Activated CD4-positive, alpha-beta T cell treated with anti-CD3 and anti-CD28 coated beads for 24 hours (primary cell): ENCODE measurements around the gene CIB4.

Experiments used
- DNase-seq, 2 donors: peaks; one replicate each; pipeline ENCODE4 v3.0.0-alpha.2; 2020; ENCODE audit warnings: low read depth in 2 of 2

Gene CIB4

DNA sequence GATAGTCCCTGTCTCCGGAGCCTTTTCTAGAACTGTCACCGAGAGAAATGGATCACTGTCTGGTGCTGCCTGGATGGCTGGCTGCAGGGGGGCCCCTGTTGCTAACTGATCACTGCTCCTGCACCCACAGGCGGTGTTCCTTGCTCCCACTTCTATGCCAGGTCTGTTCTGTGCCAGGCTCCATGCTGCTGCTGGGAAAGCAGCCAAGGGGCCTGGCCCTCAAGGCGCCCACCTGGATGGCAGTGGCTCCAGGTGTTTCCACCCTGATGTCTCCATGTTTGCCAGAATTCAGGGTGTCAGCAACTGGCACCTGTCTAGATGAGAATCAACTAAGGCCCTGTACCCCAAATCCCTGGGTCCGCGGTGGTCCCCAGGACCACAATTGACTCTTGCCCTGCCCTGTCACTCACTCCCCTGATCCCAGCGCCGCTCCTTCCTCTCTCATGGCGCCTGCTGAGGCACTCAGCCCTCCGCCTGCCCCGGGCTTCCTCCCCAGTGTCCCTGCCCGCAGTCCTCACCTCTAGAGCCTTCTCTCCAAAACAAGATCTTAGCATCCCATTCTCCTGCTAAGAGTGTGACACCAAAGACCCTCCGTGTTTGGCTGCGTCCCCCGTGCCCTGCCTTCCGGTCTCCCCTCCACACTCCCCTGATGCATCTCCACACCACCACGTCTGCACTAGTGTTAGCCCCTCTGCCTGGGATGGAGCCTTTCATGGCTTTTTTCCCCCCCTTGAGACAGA is 90.7 kb downstream of the CIB4 start:
- DNase-seq, result no peak

- DNase-seq, result no peak
Measured at GRCh38 chr2:26542676-26543505, 98.3 kb downstream of the CIB4 start.

GRCh38 chr2:26542194-26542455 is 99.0 kb downstream of the CIB4 start:
- no peak for DNase-seq

DNA sequence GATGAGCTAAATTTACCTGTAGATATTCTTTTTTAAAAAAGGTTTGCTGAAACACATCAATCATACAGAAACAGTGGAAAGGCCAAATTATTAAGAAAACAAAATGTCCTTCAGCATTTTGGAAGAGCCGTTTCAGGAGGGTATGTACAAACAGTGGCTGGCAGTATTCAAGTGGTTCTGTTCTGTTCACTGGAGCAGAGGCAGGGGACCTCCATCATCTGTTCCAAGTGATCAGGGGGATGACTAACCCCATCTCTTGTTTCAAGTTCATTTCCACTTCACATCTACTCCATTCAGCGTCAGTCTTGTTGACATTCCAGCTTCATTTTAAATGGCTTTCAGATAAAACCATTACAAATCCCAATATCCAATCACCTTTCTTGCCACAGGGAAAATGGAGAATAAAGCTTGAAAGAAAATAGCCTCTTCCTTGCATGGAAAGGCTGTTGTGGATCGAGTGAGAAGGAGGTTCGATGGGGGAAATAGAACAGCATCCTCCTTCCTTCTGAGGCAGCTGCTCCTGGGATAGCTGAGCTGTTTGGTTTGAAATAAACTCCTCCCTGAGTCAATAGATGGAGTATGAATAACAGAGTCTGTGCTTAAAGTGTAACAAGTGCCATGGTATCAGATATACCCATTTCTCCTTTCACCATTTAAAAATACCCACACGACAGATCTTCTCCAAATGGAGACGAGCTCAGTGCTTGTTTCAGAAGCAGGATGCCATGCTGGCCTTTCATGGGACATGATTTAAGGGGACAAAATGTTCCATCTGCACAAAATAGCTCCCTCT is 99.6 kb downstream of the CIB4 start:
- no peak for DNase-seq

DNA sequence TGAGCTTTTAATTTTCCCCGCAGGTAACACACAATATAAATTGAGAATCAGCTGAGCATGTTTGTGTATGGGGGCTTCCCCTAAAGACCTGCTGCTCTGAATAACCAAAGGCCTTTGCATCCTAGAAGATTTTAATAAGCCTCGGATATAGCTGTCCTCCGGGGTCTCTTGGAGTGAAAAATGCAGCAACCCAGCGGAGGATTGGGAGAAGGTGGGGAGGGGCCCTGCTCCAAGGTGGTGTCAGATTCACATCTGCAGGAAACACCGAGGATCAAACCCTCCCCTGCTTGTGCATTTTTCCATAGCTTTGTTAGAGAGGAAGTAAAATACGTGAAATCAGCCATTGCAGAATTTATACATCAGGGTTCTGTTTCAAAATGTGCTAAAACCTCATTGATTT is 100.2 kb downstream of the CIB4 start:
- DNase-seq, result no peak

- DNase-seq, result no peak
Measured at GRCh38 chr2:26540306-26540705, 100.9 kb downstream of the CIB4 start.

- DNase-seq, result no peak
Measured at GRCh38 chr2:26537826-26538475, 103.2 kb downstream of the CIB4 start.

- no peak for DNase-seq
Measured at GRCh38 chr2:26537069-26537825, 103.9 kb downstream of the CIB4 start.

GRCh38 chr2:26536371-26537068 is 104.6 kb downstream of the CIB4 start:
- DNase-seq, result no peak

DNA sequence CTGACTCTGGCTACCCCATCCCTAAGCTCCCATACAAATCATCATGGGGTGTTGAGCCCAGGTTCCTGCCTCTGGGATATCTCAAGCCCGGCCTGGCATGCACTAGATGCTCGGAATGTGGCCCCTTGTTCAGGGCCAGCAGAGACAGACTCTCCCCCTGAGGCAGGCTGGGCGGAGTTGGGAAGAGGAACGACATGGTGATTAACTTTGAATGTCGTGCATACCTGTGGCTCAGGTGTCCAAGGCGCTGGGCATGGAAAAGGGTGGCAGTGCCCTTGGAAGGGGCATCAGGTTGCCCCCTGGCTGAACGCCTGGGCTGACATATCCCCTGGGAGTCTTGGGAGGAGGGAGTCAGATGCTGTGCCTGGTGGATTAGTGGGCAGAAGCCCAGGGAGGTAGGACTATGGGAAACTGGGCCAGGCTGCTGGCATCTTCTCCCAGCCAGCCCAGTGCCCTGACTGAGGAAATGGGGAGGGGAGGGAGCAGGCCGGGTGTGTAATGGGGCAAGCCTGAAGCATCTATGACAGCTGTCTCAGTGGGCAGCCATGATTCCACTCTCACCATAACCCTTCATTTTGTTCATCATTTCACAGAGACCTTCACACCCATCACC is 105.4 kb downstream of the CIB4 start:
- no peak for DNase-seq

GRCh38 chr2:26534865-26535662 is 106.1 kb downstream of the CIB4 start:
- no peak for DNase-seq

GRCh38 chr2:26534098-26534864 is 106.9 kb downstream of the CIB4 start:
- no peak for DNase-seq

- no peak for DNase-seq
Measured at GRCh38 chr2:26533661-26534060, 107.5 kb downstream of the CIB4 start.

- no peak for DNase-seq
Measured at GRCh38 chr2:26532301-26533250, 108.6 kb downstream of the CIB4 start.
